HG02571 (cell line): Measurements from ENCODE around the gene OBSCN.
"Not testable (repeated sequence)": the region's sequence is repeated elsewhere in the genome, so short reads cannot be mapped to it uniquely, and the experiment has no call there.

Experiments
- ATAC-seq: cut with Tn5 transposase; IDR thresholded peaks from one replicate; pipeline ENCODE4 v1.9.1; 2021; ENCODE audit warnings: mild to moderate bottlenecking, moderate library complexity; ENCODE audit not compliant: unreplicated experiment

Gene OBSCN

GRCh38 chr1:228226141-228226874 is 18.5 kb downstream of the OBSCN start:
- ATAC-seq: no peak

GRCh38 chr1:228226956-228227791 is 19.3 kb downstream of the OBSCN start:
- no peak for ATAC-seq

GRCh38 chr1:228228147-228228546 is 20.3 kb downstream of the OBSCN start:
- ATAC-seq: not testable (repeated sequence)

GRCh38 chr1:228228601-228229074 is 20.8 kb downstream of the OBSCN start:
- ATAC-seq: no peak

- no peak for ATAC-seq
These were observed 23.3 kb downstream of the OBSCN start for GRCh38 chr1:228231189-228231588.

- ATAC-seq: no peak
These were observed 25.3 kb downstream of the OBSCN start for GRCh38 chr1:228233136-228233535.

GRCh38 chr1:228234921-228235320 is 27.1 kb downstream of the OBSCN start:
- ATAC-seq: no peak

GRCh38 chr1:228236744-228237143 is 28.9 kb downstream of the OBSCN start:
- ATAC-seq: no peak

- no peak for ATAC-seq
These were observed 30.2 kb downstream of the OBSCN start for GRCh38 chr1:228238007-228238406.

GRCh38 chr1:228238461-228238860 is 30.6 kb downstream of the OBSCN start:
- no peak for ATAC-seq

GRCh38 chr1:228240411-228241240 is 32.8 kb downstream of the OBSCN start:
- no peak for ATAC-seq

- ATAC-seq: no peak
These were observed 33.4 kb downstream of the OBSCN start for GRCh38 chr1:228241259-228241658.

- ATAC-seq: no peak
These were observed 34.6 kb downstream of the OBSCN start for GRCh38 chr1:228242409-228242808.

- ATAC-seq: no peak
These were observed 35.2 kb downstream of the OBSCN start for GRCh38 chr1:228243093-228243492.

- not testable (repeated sequence) for ATAC-seq
These were observed 36.1 kb downstream of the OBSCN start for GRCh38 chr1:228243989-228244388.

GRCh38 chr1:228245111-228245510 is 37.3 kb downstream of the OBSCN start:
- ATAC-seq: no peak

- ATAC-seq: no peak
These were observed 38.5 kb downstream of the OBSCN start for GRCh38 chr1:228246216-228246900.

- no peak for ATAC-seq
These were observed 41.9 kb downstream of the OBSCN start for GRCh38 chr1:228249513-228250305.

GRCh38 chr1:228252476-228252875 is 44.6 kb downstream of the OBSCN start:
- ATAC-seq: not testable (repeated sequence)
